ENCODE data around the gene PUDP.
"Not testable (repeated sequence)": the region's sequence is repeated elsewhere in the genome, so short reads cannot be mapped to it uniquely, and the experiment has no call there.

PUDP gene

DNA sequence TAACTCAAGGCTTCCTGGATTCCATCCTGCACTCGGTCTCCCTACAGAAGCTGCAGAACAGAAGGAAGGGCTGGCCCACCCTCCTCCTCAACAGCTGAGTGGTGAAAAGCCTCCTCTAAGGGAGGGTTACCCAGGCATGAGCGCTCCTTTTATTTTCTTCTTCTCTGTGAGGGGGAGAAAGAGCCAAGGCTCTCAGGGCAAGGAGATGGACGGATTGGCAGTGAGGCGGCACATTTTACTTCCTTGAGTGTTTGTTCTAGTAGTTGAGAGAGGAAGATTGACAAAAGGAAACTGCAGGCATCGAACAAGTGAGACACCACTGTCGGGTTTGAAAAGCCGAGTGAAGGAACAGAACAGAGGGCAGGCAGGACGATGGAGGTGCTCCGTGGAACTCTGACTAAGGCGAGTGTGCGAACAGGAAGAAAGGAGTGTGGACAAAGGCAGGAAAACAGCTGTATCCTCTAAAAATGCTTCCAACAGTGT lies 38.9 kb downstream of the PUDP start:
- no peak for DNase-seq

GRCh38 chrX:7108030-7108429 lies 39.9 kb downstream of the PUDP start:
- no peak for DNase-seq

- no peak for DNase-seq
Observed at GRCh38 chrX:7106649-7107048, 41.3 kb downstream of the PUDP start.

- DNase-seq: no peak
Observed at GRCh38 chrX:7102119-7102518, 45.8 kb downstream of the PUDP start.

DNA sequence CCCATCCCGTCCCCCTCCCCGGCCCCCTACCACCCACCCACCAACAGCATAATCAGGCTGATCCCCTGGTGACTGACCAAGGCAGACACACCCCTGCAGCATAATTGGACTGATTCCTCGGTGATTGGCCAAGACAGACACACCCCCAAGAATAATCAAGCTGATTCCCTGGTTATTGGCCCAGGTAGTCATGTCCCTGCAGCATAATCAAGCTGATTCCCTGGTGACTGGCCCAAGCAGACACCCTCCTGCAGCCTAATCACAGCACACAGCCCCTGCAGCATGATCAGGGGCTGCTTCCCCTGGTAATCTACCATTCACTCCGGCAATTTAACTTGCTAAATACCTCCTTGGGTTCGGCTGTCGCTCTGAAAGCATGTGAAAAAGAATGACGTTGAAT lies 47.9 kb downstream of the PUDP start:
- DNase-seq: no peak

GRCh38 chrX:7095657-7096056 lies 52.3 kb downstream of the PUDP start:
- DNase-seq: not testable (repeated sequence)

DNA sequence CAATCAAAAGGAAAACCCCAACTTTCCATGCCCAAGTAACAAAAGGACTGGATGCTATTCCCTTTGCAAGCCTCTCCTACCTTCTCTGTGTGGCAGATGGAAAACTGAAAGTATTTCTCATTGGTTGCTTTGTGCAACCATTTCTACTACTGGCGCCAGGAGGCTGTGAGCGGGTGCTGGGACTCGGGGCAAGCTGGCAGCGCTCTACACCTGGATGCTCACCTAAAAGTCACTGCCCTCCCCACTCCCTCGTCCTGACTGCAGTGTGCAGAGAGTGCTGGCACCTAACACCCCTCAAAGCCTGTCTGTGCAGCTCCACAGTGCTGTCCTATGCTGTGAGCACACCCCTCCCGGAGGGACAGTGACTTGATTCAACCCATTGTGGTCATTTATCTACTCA lies 54.6 kb downstream of the PUDP start:
- no peak for DNase-seq

- DNase-seq: no peak
Observed at GRCh38 chrX:7092543-7092942, 55.4 kb downstream of the PUDP start.

- DNase-seq: no peak
Observed at GRCh38 chrX:7091923-7092322, 56.0 kb downstream of the PUDP start.

GRCh38 chrX:7090641-7091040 lies 57.3 kb downstream of the PUDP start:
- no peak for DNase-seq

DNA sequence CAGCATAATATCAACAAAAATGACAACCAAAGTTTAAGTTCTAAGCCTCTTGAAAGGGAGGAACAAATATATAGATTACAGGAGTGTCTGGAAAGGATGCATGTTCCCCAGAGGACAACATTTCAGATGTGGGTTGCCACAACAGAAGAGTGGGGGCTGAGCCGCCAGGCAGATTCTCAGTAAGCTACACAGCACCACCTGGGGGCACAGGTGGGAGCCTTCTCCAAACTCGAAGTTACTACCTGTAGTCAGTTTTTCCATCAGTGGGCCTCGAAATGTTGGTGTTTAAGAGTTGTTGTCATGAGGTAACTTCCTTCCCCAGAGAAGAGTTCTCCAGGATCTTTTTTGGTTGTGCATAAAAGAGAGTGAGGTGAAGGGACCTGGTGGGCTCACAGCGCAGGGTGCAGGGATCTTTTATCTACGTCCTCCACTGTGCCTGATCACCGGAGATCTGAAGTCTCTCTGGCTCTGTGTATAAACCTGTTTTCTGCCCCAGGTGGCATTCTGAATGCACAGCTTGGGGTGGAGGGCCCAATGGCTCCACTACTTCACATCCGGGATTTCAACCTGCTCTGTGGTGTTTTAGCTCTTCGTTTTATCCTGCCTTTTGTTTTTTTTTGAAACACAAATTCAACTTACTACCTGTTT lies 58.9 kb downstream of the PUDP start:
- DNase-seq: no peak

- DNase-seq: no peak
Observed at GRCh38 chrX:7086384-7086783, 61.6 kb downstream of the PUDP start.

DNA sequence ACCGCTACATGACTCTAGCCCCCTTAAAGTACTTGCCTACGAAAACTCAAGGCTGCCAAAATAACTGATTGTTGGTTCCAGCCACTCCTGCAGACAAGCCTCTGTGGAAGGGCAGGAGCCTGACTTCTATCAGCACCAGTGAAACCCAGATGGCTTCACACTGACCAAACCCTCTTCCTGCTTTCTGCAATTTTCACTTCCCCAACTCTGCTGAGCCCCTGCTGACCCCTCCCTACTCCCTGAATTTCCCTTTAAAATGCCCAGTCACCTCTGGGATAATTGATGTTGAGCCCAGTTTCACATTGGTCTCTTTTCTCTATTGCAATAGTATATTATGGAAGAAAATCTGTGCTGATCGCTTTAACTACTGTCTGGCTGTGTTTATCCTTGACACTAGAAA lies 62.1 kb downstream of the PUDP start:
- no peak for DNase-seq

GRCh38 chrX:7084841-7085240 lies 63.1 kb downstream of the PUDP start:
- no peak for DNase-seq

- peak; percentile 93 for DNase-seq
Observed at GRCh38 chrX:7083468-7084396, 64.2 kb downstream of the PUDP start.

GRCh38 chrX:7083021-7083420 lies 64.9 kb downstream of the PUDP start:
- DNase-seq: no peak

- DNase-seq: no peak
Observed at GRCh38 chrX:7082556-7082955, 65.4 kb downstream of the PUDP start.

GRCh38 chrX:7077241-7078230 lies 70.4 kb downstream of the PUDP start:
- no peak for DNase-seq

GRCh38 chrX:7076245-7076661 lies 71.7 kb downstream of the PUDP start:
- DNase-seq: no peak

DNA sequence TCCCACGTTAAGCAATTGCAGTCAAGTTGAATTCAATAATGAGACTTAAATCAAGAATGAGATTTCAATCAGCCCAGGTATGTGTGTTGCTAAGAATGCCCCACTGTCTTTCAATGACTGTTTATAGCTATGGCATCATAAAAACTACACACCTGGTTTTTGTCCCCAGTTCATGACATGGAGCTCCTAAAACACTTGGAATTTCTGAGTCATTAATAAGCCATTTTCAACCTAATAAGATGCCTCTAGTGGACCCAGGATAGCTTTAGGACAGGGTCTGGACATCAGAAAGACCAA lies 73.1 kb downstream of the PUDP start:
- no peak for DNase-seq

DNA sequence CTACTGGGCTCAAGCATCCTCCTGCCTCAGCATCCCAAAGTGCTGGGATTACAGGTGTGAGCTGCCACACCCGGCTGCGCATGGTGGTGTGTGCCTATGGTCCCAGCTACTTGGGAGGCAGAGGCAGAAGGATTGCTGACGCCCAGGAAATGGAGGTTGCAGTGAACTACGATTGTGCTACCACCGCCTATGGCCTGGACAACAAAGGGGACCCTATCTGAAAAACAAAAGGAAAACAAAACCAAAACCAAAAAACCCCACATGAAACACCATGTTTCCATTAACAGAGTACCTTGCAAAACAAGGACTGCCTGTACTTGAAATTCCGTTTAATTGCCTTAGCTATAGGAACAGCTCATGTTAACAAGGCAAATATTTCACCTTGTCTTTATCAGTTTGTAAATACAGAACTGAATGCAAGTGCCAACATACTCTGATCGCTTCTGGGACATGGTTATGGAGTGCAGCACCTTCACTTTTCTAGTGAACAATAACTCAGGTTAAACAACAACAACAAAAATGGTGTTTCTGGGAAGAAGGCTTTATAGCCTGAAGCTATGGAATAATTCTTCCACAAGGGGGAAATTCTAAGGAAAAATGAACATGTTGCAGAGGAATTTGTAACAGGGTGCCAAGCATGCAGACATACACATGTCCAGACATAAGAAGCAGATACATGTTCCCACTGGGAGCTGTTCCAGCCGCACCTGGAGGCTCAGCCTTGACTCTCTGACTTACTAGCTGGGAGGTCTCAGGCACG lies 73.6 kb downstream of the PUDP start:
- DNase-seq: no peak

- DNase-seq: no peak
Observed at GRCh38 chrX:7073336-7073735, 74.6 kb downstream of the PUDP start.
